A549 (cell line): ENCODE data around the gene HIPK1.

ENCODE experiments used
- CTCF ChIP-seq: fragments of >200 bp; sonication (Bioruptor Twin); formaldehyde crosslinking; IDR thresholded peaks from 3 replicates; pipeline ENCODE4 v1.5.1; 2016
- HOXB5 ChIP-seq: fragments of 250-450 bp; sonication (Bioruptor Pico); IDR thresholded peaks from 2 replicates; pipeline ENCODE4 v1.5.0; 2020; ENCODE audit warnings: mild to moderate bottlenecking, moderate library complexity
- NR3C1 ChIP-seq: fragments of >200 bp; sonication (Bioruptor Twin); formaldehyde crosslinking; IDR thresholded peaks from 3 replicates; pipeline ENCODE4 v1.6.1; 2017
- POLR2A ChIP-seq: IDR thresholded peaks from 2 replicates; pipeline ENCODE4 v1.6.1; 2012; ENCODE audit warnings: mild to moderate bottlenecking, low read length
- RAD21 ChIP-seq, 2 experiments: fragments of >200 bp in 1 of 2; sonication (Bioruptor Twin) in 1 of 2; formaldehyde crosslinking in 1 of 2; IDR thresholded peaks in 1 of 2; conservative IDR thresholded peaks in 1 of 2; 2 replicates in 1 of 2; 3 replicates in 1 of 2; pipeline ENCODE4 v1.6.1; 2012 to 2018; ENCODE audit warnings: inconsistent platforms in 1 of 2

GRCh38 chr1:113886417-113887401 is 42.4 kb upstream of the HIPK1 start:
- TF ChIP-seq CTCF, result no peak
- no peak for TF ChIP-seq POLR2A
- TF ChIP-seq RAD21 (conservative IDR thresholded peaks at IDR 0.05 in 1 of 2, IDR thresholded peaks at IDR 0.05 in 1 of 2), result no peak
- no peak for TF ChIP-seq NR3C1
- TF ChIP-seq HOXB5 (CRISPR knock-in tag), result no peak
